BE2C (cell line): ENCODE data around the gene PCBP3.
"Not testable (repeated sequence)": the region's sequence is repeated elsewhere in the genome, so short reads cannot be mapped to it uniquely, and the experiment has no call there.

ENCODE experiments used
- DNase-seq: peaks from one replicate; pipeline ENCODE4 v3.0.0-alpha.2; 2020
- H3K27me3 ChIP-seq: fragments of 250-450 bp; sonication (Bioruptor Pico); 2 replicates; pipeline ENCODE4 v1.5.1; 2020; ENCODE audit warnings: mild to moderate bottlenecking
- H3K36me3 ChIP-seq: fragments of 250-450 bp; sonication (Bioruptor Pico); 2 replicates; pipeline ENCODE4 v1.5.1; 2020; ENCODE audit warnings: mild to moderate bottlenecking
- H3K4me1 ChIP-seq: fragments of 250-450 bp; sonication (Bioruptor Pico); 2 replicates; pipeline ENCODE4 v1.5.1; 2020
- H3K4me3 ChIP-seq: 2 replicates; pipeline ENCODE4 v1.5.1; 2011; ENCODE audit warnings: low read depth, low read length
- H3K9me3 ChIP-seq: fragments of 250-450 bp; sonication (Bioruptor Pico); 2 replicates; pipeline ENCODE4 v1.5.1; 2020
- TF ChIP-seq, protein P1 (sequence below): IDR thresholded peaks from 2 replicates; pipeline ENCODE4 v1.5.1; 2012; ENCODE audit warnings: mild to moderate bottlenecking, low read depth, low read length

Gene PCBP3

DNA sequence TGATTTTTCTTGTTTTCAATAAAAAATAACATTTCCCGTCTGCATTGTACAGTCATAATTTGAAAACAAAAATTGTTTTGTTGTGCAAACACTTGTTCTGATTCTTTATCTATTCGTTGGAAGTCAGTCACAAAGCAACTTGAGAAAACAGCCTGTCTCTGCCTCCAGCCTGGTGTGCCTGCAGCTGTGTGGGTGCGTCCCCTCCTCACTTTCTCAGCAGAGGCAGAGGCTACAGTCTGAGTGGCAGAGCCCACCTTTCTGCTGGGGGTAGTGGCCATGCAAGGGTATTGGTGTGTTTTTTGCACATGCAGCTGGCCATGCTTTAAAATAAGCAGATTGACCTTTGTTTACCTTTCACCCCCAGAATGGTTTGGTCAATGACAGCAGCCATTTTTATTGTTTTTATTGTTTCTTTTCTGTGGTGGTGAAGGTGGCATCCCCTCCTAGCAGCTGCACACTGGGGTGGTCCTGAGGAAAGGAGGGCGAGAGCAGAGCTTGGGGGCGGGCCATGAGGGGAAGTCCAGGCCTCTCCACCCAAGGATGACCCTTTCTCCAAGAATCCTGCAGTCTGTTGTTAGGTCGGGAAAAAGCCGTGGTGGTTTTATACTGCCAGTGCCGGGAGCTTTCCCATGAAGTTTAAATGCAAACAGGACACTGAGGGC, 159.6 kb downstream of the PCBP3 start:
- no peak for DNase-seq
- Histone ChIP-seq H3K36me3 (no peaks in the 10 kb centered on the region; the same call in 1 of the 2 replicates), H3K9me3 (no peaks in the 10 kb centered on the region), H3K27me3 (no peaks in the 10 kb centered on the region), H3K4me3 (no peak overlapping the region), H3K4me1 (no peaks in the 10 kb centered on the region)
- TF ChIP-seq, protein P1, sequence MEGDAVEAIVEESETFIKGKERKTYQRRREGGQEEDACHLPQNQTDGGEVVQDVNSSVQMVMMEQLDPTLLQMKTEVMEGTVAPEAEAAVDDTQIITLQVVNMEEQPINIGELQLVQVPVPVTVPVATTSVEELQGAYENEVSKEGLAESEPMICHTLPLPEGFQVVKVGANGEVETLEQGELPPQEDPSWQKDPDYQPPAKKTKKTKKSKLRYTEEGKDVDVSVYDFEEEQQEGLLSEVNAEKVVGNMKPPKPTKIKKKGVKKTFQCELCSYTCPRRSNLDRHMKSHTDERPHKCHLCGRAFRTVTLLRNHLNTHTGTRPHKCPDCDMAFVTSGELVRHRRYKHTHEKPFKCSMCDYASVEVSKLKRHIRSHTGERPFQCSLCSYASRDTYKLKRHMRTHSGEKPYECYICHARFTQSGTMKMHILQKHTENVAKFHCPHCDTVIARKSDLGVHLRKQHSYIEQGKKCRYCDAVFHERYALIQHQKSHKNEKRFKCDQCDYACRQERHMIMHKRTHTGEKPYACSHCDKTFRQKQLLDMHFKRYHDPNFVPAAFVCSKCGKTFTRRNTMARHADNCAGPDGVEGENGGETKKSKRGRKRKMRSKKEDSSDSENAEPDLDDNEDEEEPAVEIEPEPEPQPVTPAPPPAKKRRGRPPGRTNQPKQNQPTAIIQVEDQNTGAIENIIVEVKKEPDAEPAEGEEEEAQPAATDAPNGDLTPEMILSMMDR: no peak

DNA sequence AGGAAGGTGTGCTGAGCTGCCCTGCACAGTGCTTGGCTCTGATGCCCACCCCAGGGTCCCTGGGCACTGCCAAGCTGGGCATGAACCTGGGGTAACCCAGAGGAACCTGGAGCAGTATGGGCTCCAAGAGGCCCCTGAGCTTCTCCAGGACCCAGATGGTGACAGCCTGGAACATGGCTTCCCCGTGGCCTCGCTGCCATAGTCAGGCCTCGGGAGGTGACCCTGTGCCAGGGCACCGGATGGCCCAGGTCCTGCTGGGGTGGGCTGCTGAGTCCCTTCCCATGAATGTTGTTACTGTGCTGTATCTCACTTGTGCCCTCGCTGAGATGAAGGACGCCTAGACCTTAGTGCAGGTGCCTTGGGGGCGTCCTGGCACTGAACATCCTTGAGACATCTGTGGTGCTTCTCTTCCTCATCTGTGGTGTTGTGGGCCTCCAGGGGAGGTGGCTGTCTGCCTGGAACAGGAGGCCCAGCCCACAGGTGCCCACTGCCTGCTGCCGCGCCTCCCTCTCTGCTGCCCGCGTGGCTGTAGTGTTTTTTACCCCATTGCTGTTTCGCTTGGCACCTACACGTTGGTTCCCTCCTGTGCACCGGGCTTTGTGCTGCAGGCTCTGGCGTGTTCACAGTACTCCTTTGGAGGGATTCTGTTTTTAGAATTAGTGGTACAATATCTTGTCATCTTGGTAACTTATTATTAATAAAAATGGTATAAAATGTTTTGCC, 160.3 kb downstream of the PCBP3 start:
- Histone ChIP-seq H3K4me3 (no peak overlapping the region), H3K4me1 (no peaks in the 10 kb centered on the region), H3K9me3 (no peaks in the 10 kb centered on the region), H3K36me3 (no peaks in the 10 kb centered on the region; the same call in 1 of the 2 replicates), H3K27me3 (no peaks in the 10 kb centered on the region)
- DNase-seq: no peak
- TF ChIP-seq, protein P1: no peak

DNA sequence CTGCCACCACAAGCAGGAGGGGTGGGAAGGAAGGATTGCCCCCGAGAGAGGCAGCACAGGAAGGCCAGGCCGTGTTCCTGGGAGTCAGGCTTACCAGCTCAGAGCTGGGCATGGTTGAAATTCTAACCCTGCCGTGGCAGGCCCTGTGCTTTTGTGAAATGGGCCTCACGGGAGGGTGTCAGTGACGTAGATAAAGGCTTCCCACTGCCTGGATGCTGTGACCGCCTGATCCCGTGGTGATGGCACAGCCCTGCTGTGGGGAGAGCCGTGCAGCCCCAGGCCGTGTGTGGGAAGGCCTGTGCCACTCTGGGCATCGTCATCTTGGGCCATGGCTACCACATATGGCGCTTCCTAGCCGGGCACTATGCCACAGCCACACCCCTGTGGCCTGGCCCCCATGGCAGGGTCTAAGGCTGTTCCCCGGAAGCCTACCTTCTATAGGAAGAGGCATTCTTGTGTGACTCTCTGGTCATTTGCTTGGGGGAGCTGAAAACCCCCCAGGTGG, 161.3 kb downstream of the PCBP3 start:
- Histone ChIP-seq H3K27me3 (no peaks in the 10 kb centered on the region), H3K4me1 (no peaks in the 10 kb centered on the region), H3K9me3 (no peaks in the 10 kb centered on the region), H3K4me3 (no peak overlapping the region), H3K36me3 (no peaks in the 10 kb centered on the region; the same call in 1 of the 2 replicates)
- TF ChIP-seq, protein P1: no peak
- no peak for DNase-seq

DNA sequence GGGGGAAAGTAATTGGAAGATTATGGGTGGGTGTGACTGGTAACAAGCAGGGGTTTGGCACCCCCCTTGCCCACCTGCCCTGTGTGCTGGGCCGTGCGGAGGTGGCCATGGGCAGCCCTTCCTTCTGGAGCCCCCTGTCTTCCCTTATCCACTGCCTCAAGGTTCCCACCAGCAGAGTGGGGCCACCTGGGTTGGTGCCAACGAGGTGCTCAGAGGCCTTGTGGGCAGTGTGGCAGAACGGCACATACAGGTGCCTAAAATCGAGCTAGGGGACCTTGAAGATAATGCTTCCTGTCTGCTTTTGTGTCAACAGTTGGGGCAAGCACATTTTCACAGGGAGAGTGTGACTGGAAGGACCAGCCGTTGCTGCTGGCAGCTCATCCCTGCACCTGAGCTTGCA, 161.8 kb downstream of the PCBP3 start:
- TF ChIP-seq, protein P1: no peak
- H3K4me1 ChIP-seq: no peaks in the 10 kb centered on the region
- no peaks in the 10 kb centered on the region; the same call in 1 of the 2 replicates for H3K36me3 ChIP-seq
- H3K9me3 ChIP-seq: no peaks in the 10 kb centered on the region
- DNase-seq: no peak
- H3K27me3 ChIP-seq: no peaks in the 10 kb centered on the region
- no peak overlapping the region for H3K4me3 ChIP-seq

DNA sequence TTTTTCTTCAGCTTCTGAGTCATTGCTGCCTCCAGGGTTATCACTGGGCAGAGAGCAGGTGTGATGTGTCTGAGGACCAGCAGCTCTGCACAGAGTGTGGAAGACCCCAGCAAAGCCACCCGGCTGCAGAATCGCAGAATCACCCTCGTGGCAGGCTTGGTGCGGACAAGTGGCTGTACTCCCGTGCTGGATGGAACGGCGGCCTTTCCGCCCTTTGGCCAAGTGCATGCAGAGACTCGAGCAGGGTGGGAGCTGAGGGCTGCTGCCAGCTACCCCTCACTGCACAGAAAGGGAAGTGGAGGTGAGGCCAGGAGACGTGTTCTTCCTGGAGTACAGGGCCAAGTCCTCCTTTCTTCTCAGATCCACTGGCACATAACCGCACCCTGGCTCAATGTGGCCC, 162.5 kb downstream of the PCBP3 start:
- H3K27me3 ChIP-seq: no peaks in the 10 kb centered on the region
- no peak overlapping the region for H3K4me3 ChIP-seq
- no peak for DNase-seq

DNA sequence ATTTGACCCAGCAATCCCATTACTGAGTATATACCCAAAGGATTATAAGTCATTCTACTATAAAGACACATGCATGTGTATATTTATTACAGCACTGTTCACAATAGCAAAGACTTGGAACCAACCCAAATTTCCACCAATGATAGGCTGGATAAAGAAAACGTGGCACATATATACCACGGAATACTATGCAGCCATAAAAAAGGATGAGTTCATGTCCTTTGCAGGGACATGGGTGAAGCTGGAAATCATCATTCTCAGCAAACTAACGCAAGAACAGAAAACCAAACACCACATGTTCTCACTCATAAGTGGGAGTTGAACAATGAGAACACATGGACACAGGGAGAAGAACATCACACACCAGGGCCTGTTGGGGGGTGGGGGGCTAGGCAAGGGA, 165.1 kb downstream of the PCBP3 start:
- H3K27me3 ChIP-seq, H3K4me3 ChIP-seq, H3K9me3 ChIP-seq, H3K4me1 ChIP-seq, H3K36me3 ChIP-seq, DNase-seq: not testable (repeated sequence)

More for the DNA sequence above, 162.5 kb downstream of the PCBP3 start:
- TF ChIP-seq, protein P1: no peak
- Histone ChIP-seq H3K4me1 (no peaks in the 10 kb centered on the region), H3K36me3 (peaks cover 1% of the 10 kb centered on the region), H3K9me3 (no peaks in the 10 kb centered on the region)
